HPDE6-E6E7 (cell line): ENCODE results near the gene SH3PXD2B.
"Not testable (repeated sequence)": the region's sequence is repeated elsewhere in the genome, so short reads cannot be mapped to it uniquely, and the experiment has no call there.

Experiments used
- DNase-seq: peaks from one replicate; pipeline ENCODE4 v3.0.0; 2011; ENCODE audit warnings: missing footprints; ENCODE audit errors: extremely low spot score

The SH3PXD2B gene

GRCh38 chr5:172339264-172340180 lies 114.8 kb downstream of the SH3PXD2B start:
- no peak for DNase-seq

DNA sequence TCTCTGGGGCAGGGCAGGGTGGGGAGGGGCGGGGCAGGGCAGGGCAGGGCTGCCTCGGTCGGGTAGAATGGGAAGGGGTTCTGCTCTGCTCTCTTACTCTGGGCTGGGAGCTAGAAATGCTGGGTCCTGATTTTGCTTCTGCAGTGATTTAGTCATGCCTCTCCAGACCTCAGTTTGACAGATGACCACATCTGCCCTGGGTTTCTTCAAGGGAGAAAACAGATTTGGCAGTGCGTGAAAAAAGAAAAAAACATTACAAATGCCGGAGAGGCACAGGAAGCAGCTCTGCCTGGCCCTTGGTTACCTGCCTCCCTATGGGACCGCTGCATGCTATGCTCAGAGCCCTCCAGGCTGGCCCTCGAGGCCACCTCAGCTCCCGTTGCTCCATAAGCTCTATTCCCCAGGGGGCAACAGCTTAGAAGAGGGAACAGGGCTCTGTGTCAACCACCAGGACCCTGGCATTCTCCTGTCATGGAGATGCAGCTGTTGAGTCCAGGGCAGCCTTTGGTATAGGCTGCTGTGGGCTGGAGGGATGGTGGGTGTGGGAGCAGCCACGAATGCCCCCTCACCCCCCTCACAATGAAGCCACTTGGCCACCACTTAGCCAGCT lies 117.5 kb downstream of the SH3PXD2B start:
- DNase-seq = no peak

GRCh38 chr5:172336264-172336663 lies 118.1 kb downstream of the SH3PXD2B start:
- no peak for DNase-seq

- DNase-seq = no peak
Observed at GRCh38 chr5:172335721-172336120, 118.6 kb downstream of the SH3PXD2B start.

GRCh38 chr5:172334641-172335040 lies 119.7 kb downstream of the SH3PXD2B start:
- DNase-seq = no peak

DNA sequence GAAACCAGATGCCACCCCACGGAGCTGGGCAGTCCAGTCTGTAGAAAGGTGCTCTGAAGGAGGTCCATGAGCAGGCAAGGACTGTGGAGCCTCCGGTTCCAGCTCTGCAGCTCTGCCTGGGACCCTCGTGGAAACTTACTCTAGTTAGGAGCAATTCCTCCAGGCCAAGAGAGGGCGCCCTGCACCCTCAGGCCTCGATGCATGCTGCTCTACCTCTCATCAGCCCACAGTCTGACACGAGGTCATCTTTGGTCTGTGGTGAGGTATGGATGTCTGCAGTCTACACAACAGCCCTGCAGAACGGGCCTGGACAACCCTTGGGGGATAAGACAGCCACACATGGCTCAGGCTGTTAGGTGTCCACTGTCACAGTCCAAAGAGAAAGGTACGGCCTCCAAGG lies 120.1 kb downstream of the SH3PXD2B start:
- no peak for DNase-seq

GRCh38 chr5:172326901-172327300 lies 127.4 kb downstream of the SH3PXD2B start:
- not testable (repeated sequence) for DNase-seq

GRCh38 chr5:172325452-172325851 lies 128.9 kb downstream of the SH3PXD2B start:
- DNase-seq = no peak

- DNase-seq = no peak
Observed at GRCh38 chr5:172322028-172322965, 132.0 kb downstream of the SH3PXD2B start.

DNA sequence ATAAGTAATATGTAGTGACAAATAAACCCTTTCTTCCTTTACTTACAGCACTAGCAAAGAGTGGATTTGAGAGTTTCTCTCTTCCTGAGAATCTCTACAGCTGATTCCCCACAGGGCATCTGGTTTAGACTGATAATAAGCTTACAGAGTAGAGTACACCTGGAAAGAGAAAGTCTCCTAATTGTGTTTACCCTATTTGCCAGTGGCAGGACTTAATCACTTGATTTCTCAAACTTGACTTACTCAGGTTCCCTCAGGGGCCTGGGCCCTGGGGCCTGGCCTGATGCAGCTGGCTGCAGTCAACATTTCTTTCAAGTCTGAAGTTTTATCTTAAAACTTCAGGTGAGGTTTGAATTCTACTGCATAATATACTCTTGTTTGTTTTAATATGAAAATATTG lies 132.7 kb downstream of the SH3PXD2B start:
- DNase-seq = no peak

GRCh38 chr5:172319708-172320441 lies 134.4 kb downstream of the SH3PXD2B start:
- DNase-seq = no peak

DNA sequence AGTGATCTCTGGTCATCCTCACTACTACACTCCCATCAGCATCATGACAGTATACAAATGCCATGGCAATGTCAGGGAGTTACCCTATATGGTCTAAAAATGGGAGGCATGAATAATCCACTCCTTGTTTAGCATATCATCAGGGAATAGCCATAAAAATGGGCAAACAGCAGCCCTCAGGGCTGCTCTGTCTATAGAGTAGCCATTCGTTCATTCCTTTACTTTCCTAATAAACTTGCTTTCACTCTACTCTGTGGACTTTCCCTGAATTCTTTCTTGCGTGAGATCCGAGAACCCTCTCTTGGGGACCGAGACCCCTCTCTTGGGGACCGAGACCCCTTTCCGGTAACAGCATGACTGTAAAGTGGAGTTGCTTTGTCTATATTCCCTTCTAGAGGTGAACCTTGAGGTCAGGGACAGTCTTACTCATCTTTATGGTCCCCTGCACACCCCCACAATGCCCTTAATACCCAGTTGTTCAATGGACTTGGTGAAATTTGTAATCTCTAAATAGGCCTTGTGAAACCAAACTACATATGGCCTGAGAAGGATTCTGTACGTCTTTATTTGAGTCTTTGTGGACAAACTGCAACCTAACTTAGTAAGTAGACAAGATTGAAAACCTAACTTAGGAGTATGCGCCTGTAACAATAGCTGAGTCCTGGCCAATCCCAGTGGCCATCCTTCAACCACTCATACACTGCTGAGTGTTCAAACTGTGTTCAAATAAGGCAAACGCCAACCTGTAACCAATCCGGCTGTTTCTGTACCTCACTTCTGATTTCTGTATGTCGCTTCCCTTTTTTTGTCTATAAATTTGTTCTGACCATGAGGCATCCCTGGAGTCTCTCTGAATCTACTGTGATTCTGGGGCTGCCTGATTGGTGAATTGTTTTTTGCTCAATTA lies 138.5 kb downstream of the SH3PXD2B start:
- no peak for DNase-seq

DNA sequence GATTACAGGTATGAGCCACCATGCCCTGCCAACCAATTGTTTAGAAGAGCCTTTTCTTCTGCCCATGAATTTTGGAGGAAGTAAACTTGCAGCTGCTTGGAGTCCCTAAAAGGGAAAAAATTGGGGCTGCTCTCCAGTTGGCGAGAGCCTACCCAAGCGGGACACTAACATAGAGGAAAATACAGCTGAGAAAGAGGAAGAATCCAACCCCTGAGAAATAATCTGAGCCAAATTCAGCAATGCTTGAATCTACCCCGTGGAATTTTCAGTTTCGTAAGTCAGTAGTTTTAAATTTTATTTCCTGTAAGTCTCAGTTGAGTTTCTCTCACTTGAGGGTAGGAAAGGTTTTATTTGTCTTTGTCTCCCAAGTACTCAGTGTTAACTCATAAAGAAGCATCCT lies 140.4 kb downstream of the SH3PXD2B start:
- no peak for DNase-seq

- DNase-seq = no peak
Observed at GRCh38 chr5:172312286-172312685, 142.0 kb downstream of the SH3PXD2B start.

GRCh38 chr5:172311605-172312004 lies 142.7 kb downstream of the SH3PXD2B start:
- no peak for DNase-seq

GRCh38 chr5:172311026-172311425 lies 143.3 kb downstream of the SH3PXD2B start:
- no peak for DNase-seq

GRCh38 chr5:172305380-172305779 lies 148.9 kb downstream of the SH3PXD2B start:
- DNase-seq = no peak

DNA sequence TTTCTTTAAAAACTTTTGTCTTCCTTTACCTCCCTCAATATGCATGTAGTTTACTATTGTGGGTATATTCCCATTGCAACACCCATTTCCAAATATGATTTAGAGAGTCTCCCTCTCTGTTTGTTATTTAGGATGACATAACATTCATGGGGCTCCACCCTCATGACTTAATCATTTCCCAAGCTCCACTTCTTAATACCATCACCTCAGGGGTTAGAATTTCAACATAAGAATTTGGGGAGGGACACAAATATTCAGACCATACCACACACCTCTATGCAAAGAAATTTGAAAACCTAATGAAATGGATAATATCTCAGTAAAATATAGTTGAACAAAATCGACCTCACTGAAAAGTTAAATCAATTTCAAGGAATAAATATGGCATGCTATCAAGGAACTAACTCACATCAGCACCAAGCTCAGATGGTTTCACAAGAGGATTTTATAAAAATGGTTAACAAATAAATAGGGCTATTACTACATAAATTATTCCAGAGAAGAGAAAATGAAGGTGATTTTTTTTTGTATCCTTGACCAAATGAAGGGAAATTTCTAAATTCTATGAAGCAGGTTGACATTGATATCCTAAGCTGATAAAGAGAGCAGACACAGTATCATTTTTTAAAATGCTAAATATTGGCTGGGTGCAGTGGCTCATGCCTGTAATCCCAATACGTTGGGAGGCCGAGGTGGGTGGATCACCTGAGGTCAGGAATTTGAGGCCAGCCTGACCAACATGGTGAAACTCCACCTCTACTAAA lies 150.6 kb downstream of the SH3PXD2B start:
- no peak for DNase-seq

DNA sequence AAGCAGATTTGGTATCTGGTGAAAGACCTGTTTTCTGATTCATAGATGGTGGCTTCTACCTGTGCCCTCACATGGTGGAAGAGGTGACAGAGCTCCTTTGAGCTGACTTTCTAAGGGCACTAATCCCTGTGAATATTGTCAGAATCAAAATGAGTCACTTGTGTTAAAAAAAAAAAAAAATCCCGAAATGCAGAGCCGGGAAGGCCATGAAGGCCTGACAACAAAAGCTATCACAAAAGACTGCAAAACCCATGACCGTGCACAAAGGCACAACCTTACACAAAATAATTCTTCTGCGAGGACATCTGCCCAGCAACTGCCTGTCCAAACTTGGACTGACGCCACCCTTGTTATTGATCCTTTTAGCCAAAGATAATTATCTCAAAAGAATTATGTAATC lies 151.2 kb downstream of the SH3PXD2B start:
- no peak for DNase-seq
